ENCODE measurements around the gene NADK2.

NADK2 gene

GRCh38 chr5:36158144-36158543 is 83.6 kb downstream of the NADK2 start:
- Histone ChIP-seq H3K4me3 (ENCODE audit: low read length) (no peak overlapping the region), H3K4me2 (ENCODE audit: low read depth, low read length) (no peak overlapping the region), H3K4me1 (ENCODE audit: low read length) (peaks cover 14% of the 10 kb centered on the region)

GRCh38 chr5:36156619-36157018 is 85.1 kb downstream of the NADK2 start:
- Histone ChIP-seq H3F3A (ENCODE audit: insufficient read depth, low read length) (no peaks in the 10 kb centered on the region), H3K4me3 (ENCODE audit: low read length) (no peak overlapping the region), H2AFZ (ENCODE audit: low read length) (no peak overlapping the region), H3K9me3 (replicated peaks; ENCODE audit: insufficient read depth, low read length) (no peaks in the 10 kb centered on the region), H3K4me2 (ENCODE audit: low read depth, low read length) (no peak overlapping the region), H4K20me1 (ENCODE audit: insufficient read depth, low read length) (no peaks in the 10 kb centered on the region), H3K27me3 (replicated peaks; ENCODE audit: insufficient read depth, low read length) (no peaks in the 10 kb centered on the region), H3K9ac (ENCODE audit: low read length) (no peak overlapping the region), H3K4me1 (ENCODE audit: low read length) (peaks cover 8% of the 10 kb centered on the region), H3K9me2 (replicated peaks; ENCODE audit: insufficient read depth, low read length) (no peaks in the 10 kb centered on the region), H3K27ac (ENCODE audit: low read length) (no peak overlapping the region), H3K79me2 (ENCODE audit: low read length) (peaks cover 96% of the 10 kb centered on the region), H3K36me3 (replicated peaks; ENCODE audit: insufficient read depth, low read length) (no peaks in the 10 kb centered on the region; the same call in 1 of the 2 replicates)
- DNase-seq = no peak
- TF ChIP-seq EZH2phosphoT487 (IDR thresholded peaks at IDR 0.05; ENCODE audit: low read length) (no peak), EZH2 (optimal IDR thresholded peaks at IDR 0.05; ENCODE audit: low read depth, low read length) (no peak)
- TF ChIP-seq, protein P1, sequence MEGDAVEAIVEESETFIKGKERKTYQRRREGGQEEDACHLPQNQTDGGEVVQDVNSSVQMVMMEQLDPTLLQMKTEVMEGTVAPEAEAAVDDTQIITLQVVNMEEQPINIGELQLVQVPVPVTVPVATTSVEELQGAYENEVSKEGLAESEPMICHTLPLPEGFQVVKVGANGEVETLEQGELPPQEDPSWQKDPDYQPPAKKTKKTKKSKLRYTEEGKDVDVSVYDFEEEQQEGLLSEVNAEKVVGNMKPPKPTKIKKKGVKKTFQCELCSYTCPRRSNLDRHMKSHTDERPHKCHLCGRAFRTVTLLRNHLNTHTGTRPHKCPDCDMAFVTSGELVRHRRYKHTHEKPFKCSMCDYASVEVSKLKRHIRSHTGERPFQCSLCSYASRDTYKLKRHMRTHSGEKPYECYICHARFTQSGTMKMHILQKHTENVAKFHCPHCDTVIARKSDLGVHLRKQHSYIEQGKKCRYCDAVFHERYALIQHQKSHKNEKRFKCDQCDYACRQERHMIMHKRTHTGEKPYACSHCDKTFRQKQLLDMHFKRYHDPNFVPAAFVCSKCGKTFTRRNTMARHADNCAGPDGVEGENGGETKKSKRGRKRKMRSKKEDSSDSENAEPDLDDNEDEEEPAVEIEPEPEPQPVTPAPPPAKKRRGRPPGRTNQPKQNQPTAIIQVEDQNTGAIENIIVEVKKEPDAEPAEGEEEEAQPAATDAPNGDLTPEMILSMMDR (IDR thresholded peaks at IDR 0.05; ENCODE audit: low read length) = no peak

More at GRCh38 chr5:36158144-36158543, 83.6 kb downstream of the NADK2 start:
- Histone ChIP-seq H4K20me1 (ENCODE audit: insufficient read depth, low read length) (no peaks in the 10 kb centered on the region), H3F3A (ENCODE audit: insufficient read depth, low read length) (no peaks in the 10 kb centered on the region), H2AFZ (ENCODE audit: low read length) (no peak overlapping the region), H3K9ac (ENCODE audit: low read length) (no peak overlapping the region), H3K27me3 (replicated peaks; ENCODE audit: insufficient read depth, low read length) (no peaks in the 10 kb centered on the region), H3K27ac (ENCODE audit: low read length) (no peak overlapping the region), H3K36me3 (replicated peaks; ENCODE audit: insufficient read depth, low read length) (no peaks in the 10 kb centered on the region; the same call in 1 of the 2 replicates), H3K79me2 (ENCODE audit: low read length) (peaks cover 100% of the 10 kb centered on the region), H3K9me3 (replicated peaks; ENCODE audit: insufficient read depth, low read length) (no peaks in the 10 kb centered on the region), H3K9me2 (replicated peaks; ENCODE audit: insufficient read depth, low read length) (no peaks in the 10 kb centered on the region)
- TF ChIP-seq EZH2 (optimal IDR thresholded peaks at IDR 0.05; ENCODE audit: low read depth, low read length) (no peak), EZH2phosphoT487 (IDR thresholded peaks at IDR 0.05; ENCODE audit: low read length) (no peak)
- TF ChIP-seq, protein P1 (IDR thresholded peaks at IDR 0.05; ENCODE audit: low read length) = no peak
- no peak for DNase-seq

DNA sequence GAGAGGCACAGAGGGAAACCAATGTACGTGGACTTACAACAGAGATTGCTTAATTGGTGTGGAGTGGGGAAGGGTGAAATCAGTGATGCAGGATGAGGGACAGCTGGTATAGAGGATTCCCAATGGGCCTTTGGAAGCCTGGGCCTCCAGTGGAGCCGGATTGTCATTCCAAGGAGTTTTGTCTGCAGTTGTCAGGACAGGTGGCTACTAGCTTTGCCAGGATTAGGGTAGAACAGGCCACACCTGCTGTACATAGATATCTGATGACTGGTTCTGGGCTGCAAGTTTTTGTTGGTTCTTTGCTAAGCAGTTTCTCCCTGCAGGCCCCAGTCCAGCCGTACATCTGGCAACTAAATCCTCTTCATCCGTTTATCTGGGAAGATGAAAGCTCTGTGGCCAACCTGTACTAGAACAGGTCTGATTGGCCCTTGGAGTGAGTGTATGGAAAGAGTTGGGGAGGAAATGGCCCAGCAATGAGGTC is 85.6 kb downstream of the NADK2 start:
- TF ChIP-seq EZH2phosphoT487 (IDR thresholded peaks at IDR 0.05; ENCODE audit: low read length) (no peak), EZH2 (optimal IDR thresholded peaks at IDR 0.05; ENCODE audit: low read depth, low read length) (no peak)
- TF ChIP-seq, protein P1 (IDR thresholded peaks at IDR 0.05; ENCODE audit: low read length) = no peak
- Histone ChIP-seq H3K4me1 (ENCODE audit: low read length) (peaks cover 8% of the 10 kb centered on the region), H3K27me3 (replicated peaks; ENCODE audit: insufficient read depth, low read length) (no peaks in the 10 kb centered on the region), H3K36me3 (replicated peaks; ENCODE audit: insufficient read depth, low read length) (no peaks in the 10 kb centered on the region; the same call in 1 of the 2 replicates), H3K4me2 (ENCODE audit: low read depth, low read length) (no peak overlapping the region), H3K27ac (ENCODE audit: low read length) (no peak overlapping the region), H4K20me1 (ENCODE audit: insufficient read depth, low read length) (no peaks in the 10 kb centered on the region), H3K9me3 (replicated peaks; ENCODE audit: insufficient read depth, low read length) (no peaks in the 10 kb centered on the region), H2AFZ (ENCODE audit: low read length) (no peak overlapping the region), H3K4me3 (ENCODE audit: low read length) (no peak overlapping the region), H3F3A (ENCODE audit: insufficient read depth, low read length) (peaks cover 2% of the 10 kb centered on the region; the same call in 1 of the 2 replicates), H3K9ac (ENCODE audit: low read length) (no peak overlapping the region), H3K79me2 (ENCODE audit: low read length) (peaks cover 96% of the 10 kb centered on the region), H3K9me2 (replicated peaks; ENCODE audit: insufficient read depth, low read length) (no peaks in the 10 kb centered on the region)
- DNase-seq = no peak

Measured in MM.1S (cell line).